Hematopoietic multipotent progenitor cell treated with erythropoietin and hydrocortisone succinate and interleukin-3 and kit ligand, for 15 days (in vitro differentiated cells): Measurements from ENCODE around the gene DDX41.
"Not testable (repeated sequence)": the region's sequence is repeated elsewhere in the genome, so short reads cannot be mapped to it uniquely, and the experiment has no call there.

Source experiments
- DNase-seq: peaks from one replicate; pipeline ENCODE4 v3.0.0-alpha.2; 2015; ENCODE audit warnings: low spot score

The DDX41 gene

DNA sequence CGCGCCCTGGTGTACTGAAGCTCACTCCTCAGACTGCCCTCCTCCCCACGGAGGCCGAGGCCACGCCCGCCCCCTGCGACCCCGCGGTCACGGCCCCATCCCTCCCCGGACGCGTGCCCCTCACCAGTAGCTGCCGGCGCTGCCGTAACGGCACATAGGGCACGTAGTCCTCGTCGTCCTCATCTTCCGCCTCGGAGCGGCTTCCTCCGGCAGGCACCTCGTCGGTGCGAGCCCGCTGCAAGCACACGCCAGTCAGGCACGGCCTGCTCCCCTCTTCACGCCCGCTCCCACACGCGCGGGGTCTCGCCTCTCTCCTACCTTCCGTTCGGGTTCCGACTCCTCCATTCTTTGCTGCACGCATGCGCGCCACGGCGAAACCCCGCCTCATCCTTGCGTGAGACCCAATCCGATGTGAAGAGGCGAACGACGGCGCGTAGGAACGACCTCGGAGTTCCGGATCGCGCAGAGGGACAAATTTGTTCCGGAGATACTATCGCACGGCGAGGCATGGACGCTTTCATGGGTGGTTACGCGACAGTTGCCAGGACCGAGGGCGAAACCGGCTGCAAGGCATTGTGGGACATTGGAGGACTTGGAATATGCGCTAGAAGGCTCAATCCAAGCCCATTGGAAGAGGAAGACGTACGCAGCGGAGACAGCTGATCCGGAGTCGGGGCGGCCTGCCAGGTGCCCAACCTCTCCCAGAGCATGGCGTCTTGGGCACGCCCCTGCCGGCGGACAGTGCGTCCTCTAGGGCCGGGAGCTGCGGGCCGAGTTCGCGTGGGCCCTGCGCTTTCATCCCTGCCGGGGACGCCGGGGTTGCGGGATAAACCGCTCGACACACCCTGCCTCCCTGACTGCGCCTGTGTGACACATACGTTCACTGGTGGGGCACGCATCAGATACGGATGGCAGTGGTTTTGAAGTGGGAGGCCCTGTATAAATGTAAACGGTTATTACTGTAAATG, at the start of gene DDX41:
Gene DDX41, minus strand, starts transcription at position 361 of the 968 bp plus-strand sequence. Its CDS starts 16 bp downstream, at position 345.
- DNase-seq = peak; percentile 97

DNA sequence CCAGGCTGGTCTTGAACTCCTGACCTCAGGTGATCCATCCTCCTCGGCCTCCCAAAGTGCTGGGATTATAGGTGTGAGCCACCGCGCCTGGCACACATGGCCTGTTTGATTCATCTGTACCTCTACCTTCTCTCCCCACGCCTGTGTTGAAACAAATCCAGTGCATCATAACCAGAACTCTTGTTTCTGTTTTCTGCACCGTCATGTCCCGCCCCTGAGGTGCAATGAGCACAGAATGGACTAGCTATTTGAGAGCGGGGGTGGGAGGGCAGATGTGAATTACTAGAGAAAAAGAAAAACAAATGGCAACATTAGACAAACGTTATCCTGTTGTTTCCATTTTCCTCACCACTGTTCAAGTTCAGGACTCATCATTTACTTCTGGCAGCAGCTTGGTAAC, 48.3 kb upstream of the DDX41 start:
- no peak for DNase-seq

DNA sequence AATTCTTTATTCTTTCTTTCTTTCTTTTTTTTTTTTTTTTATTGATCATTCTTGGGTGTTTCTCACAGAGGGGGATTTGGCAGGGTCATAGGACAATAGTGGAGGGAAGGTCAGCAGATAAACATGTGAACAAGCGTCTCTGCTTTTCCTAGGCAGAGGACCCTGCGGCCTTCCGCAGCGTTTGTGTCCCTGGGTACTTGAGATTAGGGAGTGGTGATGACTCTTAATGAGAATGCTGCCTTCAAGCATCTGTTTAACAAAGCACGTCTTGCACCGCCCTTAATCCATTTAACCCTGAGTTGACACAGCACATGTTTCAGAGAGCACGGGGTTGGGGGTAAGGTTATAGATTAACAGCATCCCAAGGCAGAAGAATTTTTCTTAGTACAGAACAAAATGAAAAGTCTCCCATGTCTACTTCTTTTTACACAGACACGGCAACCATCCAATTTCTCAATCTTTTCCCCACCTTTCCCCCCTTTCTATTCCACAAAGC, 42.7 kb upstream of the DDX41 start:
- not testable (repeated sequence) for DNase-seq

DNA sequence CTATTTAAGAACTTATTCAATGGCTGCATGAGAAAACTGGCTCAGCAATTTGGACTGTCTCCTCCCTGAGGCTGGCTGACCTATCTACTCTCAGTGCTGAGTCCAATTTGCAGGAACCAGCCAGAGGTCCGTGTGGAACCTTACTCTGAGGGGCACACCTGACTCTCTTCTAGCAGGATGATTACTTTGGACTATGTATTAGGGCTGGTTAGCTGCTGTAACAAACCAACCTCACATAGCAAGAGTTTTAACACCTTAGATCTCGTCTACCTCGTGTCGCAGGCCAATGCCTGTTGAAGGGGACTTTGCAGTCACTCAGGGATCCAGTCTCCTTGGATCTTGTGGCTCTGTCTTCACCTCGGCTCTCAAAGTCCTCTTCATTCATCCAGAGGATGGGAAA, 41.0 kb upstream of the DDX41 start:
- no peak for DNase-seq

DNA sequence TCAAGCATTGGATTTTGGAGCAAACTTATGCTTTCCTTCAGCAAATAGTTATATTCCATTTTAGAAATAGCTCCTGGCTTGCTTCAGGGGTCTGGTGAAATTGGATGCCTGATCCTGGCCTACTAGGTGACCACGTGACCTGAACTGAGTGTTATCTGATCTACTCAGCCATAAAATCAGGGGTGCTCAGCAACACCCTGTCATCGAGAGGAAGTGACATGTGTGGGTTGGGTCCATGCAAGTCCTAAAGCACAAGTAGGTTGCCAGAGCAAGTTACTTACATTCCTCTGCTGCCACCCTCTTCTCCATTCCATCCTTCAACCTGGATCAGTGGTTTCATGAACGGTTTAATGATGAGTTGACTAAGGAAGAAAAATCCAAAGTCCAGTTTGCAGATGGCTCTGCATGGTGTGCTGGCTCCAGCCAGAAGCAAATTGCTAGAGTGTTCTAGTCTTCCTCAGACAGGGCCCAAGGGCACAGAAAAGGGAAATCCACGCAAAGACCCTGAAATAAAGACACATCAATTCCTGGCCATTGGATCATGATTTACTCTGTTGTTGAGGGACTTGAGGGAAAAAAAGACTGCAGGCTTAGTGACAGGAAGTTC, 40.4 kb upstream of the DDX41 start:
- peak; percentile 17 for DNase-seq

DNA sequence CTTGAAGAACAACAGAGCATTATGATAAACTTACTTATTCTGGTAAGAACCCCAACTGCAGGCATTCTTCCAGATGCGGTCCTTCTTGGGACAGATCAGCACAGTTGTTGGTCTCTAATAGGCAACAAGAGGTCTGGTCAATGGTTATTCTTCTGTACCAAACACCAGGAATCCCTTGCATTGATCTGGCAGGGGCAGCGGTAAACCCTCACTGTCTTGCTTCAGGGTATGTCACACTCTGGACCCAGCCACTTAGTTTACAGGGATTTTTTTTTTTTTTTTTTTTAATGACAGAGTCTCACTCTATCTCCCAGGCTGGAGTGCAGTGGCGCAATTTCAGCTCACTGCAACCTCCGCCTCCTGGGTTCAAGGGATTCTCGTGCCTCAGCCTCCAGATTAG, 38.9 kb upstream of the DDX41 start:
- DNase-seq = no peak

DNA sequence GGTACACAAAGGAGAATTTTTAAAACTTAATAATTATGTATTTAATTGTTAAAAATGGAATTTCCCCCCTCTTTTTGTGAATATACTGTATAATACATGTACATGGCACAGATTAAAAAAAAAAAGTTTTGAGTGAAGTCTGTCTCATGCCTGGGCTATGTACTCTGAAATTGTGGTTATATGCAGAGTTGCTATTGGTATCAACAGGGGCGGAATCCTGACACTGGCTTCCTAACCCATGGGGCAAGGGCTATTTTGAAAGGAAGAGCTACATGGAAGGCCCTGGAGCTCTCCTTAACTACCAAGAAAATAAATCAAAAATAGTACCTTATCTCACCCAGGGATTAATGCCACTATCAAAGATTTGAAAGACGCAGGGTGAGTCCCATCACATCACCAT, 38.5 kb upstream of the DDX41 start:
- DNase-seq = no peak

DNA sequence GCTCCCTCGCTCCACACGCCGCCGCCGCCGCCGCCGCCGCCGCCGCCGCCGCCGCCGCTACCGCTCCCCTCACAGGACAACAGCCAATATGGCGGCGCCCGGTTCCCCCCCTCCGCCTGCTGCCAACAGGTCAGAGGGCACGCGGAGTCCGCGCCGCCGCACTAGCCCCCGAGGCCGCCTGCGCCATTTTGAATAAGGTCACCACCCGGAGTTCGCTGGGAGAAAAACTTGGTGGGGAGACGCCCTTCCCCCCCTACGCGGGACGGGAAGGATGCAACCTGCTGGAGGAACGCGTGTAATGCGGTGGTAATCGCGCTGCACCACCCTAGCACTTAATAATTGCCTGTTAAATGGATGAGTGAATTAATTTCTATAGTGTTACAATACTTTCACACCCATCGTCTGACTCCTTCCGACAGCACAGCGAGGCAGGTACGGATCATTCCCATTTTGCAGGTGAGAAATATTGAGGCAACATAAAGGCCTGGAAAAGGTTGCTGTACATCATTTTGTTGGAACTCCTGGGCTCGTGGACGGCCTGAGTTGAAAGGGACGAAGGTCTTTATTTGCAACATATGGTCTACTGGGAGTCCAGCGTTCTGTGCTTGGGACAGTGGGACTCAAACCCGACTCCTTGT, 37.8 kb upstream of the DDX41 start, which contains the start of gene FAM193B:
Gene FAM193B, minus strand, starts transcription at position 90 of the 638 bp plus-strand sequence. CDS start 105 bp downstream, outside the sequence.
- peak; percentile 94 for DNase-seq

DNA sequence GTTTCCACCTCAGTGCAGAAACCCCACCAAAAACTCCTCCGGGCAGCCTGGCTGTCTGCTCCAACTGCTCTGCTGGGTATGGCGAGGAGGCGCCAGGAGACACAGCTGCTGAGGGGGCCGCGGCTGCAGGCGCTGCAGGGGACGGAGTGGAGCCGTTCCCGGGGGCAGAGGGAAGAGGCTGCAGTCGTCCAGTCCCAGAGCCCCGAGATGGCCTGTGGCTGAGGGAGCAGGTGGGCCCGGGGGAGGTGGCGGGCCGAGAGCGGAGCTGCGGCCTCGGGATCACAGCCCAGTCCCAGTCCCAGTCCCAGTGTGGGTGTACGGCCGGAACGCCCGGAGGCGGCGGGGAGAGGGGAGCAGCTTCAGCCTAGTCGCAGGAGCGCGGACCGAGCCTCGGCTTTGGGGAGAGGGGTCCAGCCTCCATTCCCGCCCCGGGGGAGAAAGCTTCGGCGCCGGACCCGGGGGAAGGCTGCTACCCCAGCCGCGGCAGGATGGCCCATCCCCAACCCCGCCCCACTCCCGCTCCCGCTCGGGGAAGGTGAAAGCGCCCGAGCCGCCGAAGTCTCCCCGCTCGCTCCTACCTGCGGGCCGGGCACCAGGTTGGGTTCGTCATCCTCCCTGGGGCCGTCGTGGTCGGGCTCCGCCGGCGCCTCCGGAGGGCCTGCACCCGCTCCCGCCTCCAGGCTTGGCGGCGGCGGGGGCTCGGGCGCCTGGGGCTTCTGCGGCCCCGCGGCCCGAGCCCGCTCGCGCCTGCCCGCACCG, 37.1 kb upstream of the DDX41 start:
- peak; percentile 33 for DNase-seq

DNA sequence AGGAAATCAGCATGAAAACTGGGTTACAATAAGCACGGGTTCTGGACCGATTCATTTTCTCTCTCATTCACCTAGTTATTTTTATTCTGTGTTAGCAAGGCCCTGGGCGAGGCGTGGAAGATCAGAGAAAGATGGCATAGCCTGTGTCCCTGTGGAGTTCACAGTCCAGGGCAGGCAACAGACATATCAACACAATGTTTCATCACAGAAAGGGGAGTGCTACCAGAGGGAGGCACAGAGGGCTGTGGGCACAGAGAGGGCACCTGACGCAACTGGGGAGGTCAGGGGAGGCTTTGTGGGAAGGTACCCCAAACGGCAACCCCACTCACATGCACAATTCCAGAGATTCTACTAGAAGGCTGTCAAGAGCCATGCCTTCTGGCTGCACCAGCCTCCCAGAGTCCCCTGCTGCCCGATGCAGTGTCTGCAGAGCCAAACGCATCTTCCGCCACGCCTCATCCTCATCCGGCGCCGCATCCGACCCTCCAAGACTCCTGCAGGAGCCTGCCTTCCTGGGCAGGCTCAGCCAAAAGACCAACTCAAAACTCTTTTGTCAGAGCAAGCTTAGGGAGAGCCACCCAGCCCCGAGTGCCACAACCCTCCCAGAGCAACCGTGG, 36.2 kb upstream of the DDX41 start:
- no peak for DNase-seq

DNA sequence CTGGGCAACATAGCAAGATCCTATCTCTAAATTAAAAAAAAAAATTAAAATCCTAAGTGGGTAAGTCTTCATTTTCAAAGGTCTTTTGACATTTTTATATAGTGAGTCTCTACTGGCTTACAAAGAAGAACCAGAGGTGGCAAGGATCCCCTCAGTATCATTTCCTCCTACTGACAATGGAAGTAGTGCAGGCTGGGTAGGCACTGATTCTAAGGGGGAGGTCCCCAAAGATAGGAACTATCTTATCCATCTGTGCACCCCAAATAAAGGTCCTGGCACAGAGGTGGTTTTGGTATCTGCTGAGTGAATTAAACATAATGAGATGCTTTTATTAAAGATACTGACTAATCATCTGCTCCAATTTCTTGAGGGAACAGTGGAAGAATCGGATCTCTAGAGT, 33.4 kb upstream of the DDX41 start:
- DNase-seq = no peak

DNA sequence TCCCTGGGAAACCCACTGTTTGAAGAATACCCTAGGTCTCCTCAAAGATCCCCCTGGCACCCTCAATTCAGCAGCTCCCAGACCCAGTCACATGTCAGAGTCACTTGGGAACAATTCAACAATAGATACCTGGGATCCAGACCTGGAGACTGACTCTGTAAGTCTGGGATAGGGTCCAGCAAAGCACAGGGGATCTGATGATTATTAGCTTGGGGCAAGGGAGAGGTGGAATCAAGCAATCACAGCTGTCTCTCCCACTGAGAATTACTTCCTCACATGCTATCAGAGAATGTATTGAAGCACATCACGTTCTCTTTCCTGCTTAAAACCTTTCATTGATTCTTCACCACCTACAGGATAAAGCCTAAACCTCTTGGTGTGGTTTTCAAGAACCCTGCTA, 31.7 kb upstream of the DDX41 start:
- no peak for DNase-seq

DNA sequence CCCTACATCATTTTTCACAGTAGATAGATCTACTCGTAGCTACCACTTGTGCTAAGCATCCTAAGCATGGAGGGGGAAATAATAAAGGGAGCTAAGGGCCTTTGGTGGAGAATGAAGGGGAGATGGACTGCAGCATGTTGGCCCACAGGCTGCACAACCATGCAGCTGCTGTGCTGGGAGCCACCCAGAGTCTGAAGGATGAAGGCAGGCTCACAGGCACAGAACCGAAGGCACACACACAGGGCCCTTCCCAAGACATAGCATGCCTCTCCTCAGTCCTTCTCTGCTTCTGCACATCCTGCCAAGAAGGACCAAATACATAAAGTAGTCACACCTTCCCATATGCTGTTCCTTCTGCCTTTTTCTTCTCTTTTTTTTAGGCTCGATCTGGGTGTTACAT, 31.0 kb upstream of the DDX41 start:
- no peak for DNase-seq

DNA sequence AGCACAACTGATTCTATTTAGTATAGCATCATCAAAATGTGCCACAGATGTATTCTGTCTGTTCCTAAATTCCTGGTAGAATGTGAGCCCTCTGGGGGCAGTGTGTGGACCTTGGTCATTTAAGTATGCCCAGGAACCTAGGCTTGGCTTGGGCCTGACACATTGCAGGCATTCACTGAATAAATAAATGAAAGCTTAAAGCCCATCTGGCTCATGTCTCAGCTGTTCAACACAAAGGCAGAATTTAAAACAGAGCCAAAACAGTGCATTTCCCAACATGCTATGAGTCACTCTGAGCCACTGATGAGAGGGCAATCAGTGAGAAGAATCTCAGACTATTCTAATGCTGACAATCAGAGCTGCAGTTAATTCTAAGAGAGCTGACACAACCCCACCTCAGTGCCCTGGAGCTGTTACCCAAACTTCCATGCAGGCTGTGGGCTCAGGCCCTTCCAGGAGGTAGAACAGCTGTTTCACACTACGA, 29.5 kb upstream of the DDX41 start:
- DNase-seq = no peak

DNA sequence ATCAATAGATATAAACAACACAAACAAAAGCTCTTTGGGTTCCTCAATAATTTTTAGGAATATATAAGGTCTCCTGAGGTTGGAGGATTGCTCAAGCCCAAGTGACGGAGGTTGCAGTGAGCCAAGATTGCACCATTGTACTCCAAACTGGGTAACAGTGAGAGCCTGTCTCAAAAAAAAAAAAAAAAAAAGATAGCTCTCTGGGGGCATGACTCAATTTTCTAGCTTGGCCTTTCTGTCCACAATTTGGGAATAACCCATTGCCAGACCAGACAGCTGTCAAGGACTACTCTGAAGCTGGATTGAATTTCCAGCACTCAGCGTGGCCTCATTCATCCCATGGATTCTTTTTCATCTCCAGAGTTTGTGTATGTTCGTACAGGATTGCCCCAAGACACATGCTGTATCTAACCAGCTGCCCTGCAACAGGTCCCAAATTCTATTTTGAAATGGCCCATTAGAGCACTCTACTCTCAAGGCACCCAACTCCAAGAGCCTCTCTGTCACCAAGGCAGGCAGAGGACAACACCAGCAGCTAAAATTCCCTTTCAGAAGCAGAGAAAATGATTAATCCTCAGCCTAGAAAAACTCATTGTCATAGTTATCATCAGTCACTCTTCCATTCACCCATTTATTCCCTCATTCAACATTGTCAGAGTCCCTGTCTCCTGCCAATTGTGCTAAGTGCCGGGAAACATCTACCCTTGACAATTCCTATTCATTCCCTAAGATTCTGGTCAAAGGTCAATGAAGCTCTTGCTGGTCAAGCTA, 28.9 kb upstream of the DDX41 start:
- no peak for DNase-seq

DNA sequence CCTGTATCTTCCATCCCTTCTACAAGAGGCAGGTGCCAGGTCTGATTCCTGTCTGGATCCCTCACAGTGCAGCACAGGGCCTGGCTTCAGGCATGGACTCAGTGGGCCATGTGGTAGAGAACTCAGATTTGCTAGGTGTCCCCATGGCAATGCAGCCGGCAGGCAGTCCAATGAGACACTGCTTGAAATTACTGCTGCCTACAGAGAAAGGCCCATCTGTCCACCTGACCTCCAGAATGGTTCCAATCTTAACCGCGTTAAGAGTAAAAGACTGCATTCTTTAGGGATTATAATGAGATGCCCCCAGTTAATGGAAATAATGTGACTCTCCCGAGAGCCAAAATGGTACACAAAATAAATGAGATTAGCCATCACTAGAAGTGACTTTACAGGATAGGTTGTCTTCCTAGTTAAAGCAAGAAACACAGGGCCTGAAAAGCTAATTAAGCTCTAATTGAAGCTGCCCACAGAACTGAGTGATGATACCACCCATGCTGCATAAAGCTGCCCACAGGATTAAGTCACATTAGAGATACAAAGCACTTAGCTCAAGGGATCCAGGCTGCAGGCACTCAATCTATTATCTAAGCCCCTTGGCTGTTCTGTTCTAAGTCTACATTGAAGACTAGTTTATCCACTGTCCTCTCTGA, 26.2 kb upstream of the DDX41 start:
- DNase-seq = no peak

DNA sequence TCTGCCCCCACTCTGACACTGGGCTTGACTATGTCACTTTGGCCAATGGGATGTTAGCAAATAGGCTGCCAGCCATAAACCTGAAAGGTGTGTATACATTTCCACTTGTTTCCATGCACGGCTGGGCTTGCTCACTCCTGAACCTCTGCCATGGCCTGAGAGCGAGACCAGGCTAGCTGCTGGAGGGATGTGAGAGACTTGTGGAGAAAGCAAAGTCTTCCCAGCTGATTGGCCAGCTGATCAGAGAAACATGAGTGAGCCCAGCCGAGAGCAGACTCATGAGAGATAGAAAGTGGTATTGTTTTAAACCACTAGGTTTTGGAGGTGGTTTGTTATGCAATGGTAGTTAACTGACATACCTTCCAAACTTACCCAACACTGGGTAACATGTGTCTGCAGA, 23.7 kb upstream of the DDX41 start:
- DNase-seq = no peak

DNA sequence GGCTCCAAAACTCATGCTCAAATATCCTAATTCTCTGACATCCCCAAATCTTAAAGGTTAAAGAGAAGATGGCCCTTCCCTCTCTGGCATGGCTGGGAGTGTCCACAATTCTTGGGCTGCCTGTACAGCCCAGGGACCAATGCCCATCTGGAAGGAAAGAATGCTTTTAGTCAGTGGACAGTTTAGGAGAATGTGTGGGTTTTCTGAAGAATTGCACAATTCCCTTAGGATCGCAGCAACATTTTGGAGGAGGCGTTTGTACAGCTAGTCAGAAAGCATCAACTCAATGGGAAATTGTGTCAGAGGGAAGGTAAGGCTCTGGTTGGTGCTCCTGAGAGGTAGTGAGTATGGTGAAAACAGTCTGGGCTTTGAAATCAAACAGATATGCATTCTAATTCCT, 22.6 kb upstream of the DDX41 start:
- no peak for DNase-seq

DNA sequence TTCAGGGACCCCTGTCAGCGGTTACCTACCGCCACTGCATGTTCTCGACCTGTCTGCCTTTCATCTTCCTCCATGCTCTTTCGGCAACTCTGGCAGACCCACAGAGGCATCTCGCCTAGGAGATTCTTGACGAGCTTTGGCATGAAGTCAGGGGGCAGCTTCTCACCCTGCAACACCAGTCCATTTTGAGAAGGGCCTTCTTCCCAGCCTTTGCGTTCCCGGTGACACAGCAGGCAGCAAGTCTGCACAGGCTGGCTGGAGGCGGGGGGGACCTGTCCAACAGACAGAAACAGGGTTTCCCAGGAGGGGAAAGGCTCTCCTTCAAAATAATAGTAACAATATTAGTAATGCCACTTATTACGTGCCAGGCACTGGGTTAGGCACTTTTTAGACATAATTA, 22.1 kb upstream of the DDX41 start:
- DNase-seq = no peak
